Inflammatory macrophage treated with lipopolysaccharide for 1 hour (primary cell): ENCODE data around the gene AURKA.
A peak's percentile ranks its signal among the peaks of the same experiment; 100 is the strongest.
"Not testable (repeated sequence)": the region's sequence is repeated elsewhere in the genome, so short reads cannot be mapped to it uniquely, and the experiment has no call there.

Source experiments
- DNase-seq, 2 donors: peaks; one replicate each; pipeline ENCODE4 v3.0.0-alpha.2; 2020 to 2022

AURKA gene

GRCh38 chr20:56420940-56421688 lies 29.1 kb upstream of the AURKA start:
- no peak for DNase-seq

GRCh38 chr20:56420028-56420427 lies 28.0 kb upstream of the AURKA start:
- no peak for DNase-seq

- no peak for DNase-seq
Measured at GRCh38 chr20:56418385-56418861, 26.4 kb upstream of the AURKA start.

GRCh38 chr20:56417911-56418310 lies 25.9 kb upstream of the AURKA start:
- DNase-seq: no peak

- DNase-seq: no peak
Measured at GRCh38 chr20:56417402-56417801, 25.4 kb upstream of the AURKA start.

GRCh38 chr20:56414842-56415765 lies 23.1 kb upstream of the AURKA start:
- DNase-seq: peak; percentile 44 to 62

GRCh38 chr20:56412949-56413348 lies 20.9 kb upstream of the AURKA start:
- no peak for DNase-seq

- no peak for DNase-seq
Measured at GRCh38 chr20:56412473-56412790, 20.4 kb upstream of the AURKA start.

GRCh38 chr20:56411759-56412472 lies 19.9 kb upstream of the AURKA start, which contains the start of gene CASS4:
TSS of gene CASS4 (plus strand) at chr20:56412260. CDS start at chr20:56412459, 199 bp downstream.
- DNase-seq: peak; percentile 70 to 79

- DNase-seq: not testable (repeated sequence)
Measured at GRCh38 chr20:56411287-56411686, 19.3 kb upstream of the AURKA start.

GRCh38 chr20:56409956-56410355 lies 17.9 kb upstream of the AURKA start:
- no peak for DNase-seq

- peak; percentile 78 to 84 for DNase-seq
Measured at GRCh38 chr20:56409521-56409920, 17.5 kb upstream of the AURKA start.

- DNase-seq: no peak
Measured at GRCh38 chr20:56406910-56407309, 14.9 kb upstream of the AURKA start.

GRCh38 chr20:56405356-56405755 lies 13.3 kb upstream of the AURKA start:
- DNase-seq: not testable (repeated sequence)

GRCh38 chr20:56403465-56403864 lies 11.4 kb upstream of the AURKA start:
- no peak for DNase-seq

GRCh38 chr20:56400001-56400640 lies 8.1 kb upstream of the AURKA start:
- peak; percentile 62 to 94 for DNase-seq

GRCh38 chr20:56395166-56395565 lies 3.2 kb upstream of the AURKA start:
- DNase-seq: no peak

- DNase-seq: no peak
Measured at GRCh38 chr20:56393653-56394052, 1.6 kb upstream of the AURKA start.

GRCh38 chr20:56392881-56393482 lies 967 bp upstream of the AURKA start:
- DNase-seq: no peak

- DNase-seq: no peak
Measured at GRCh38 chr20:56391596-56392131, 351 bp downstream of the AURKA start.

GRCh38 chr20:56391037-56391436 lies 978 bp downstream of the AURKA start:
- DNase-seq: no peak

- DNase-seq: not testable (repeated sequence)
Measured at GRCh38 chr20:56390396-56390795, 1.6 kb downstream of the AURKA start.
